COR-L47 (cell line): ENCODE results near the gene DRD3.

Experiments
- DNase-seq: peaks from one replicate; lab custom pipeline; 2025; lab: John Stamatoyannopoulos, UW

Gene DRD3

GRCh38 chr3:114178770-114179368, at the start of gene DRD3:
Gene DRD3, minus strand, starts transcription at chr3:114179052. Its CDS starts 7,060 bp downstream, at chr3:114171992.
- DNase-seq = no peak

- DNase-seq = no peak
Measured at GRCh38 chr3:114227076-114227475, 48.2 kb upstream of the DRD3 start.

- no peak for DNase-seq
Measured at GRCh38 chr3:114226313-114226712, 47.5 kb upstream of the DRD3 start.

- no peak for DNase-seq
Measured at GRCh38 chr3:114223143-114223542, 44.3 kb upstream of the DRD3 start.

DNA sequence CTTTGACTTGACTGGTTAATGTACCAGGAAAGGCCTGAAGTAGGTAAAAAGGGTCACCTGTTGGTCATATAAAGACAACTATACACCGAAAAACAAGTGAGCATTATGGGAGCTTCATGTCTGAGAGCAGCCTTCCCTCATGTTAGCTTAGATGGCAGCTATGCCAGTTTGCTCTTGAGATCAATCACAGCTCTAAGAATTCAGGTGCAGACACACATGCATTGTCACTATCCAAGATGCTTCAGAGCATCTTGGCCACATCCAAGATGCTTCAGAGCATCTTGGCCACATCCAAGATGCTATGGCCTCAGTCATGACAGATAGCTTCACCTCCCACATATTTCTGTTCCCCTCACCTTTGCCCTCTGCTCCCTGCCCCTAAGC, 43.0 kb upstream of the DRD3 start:
- no peak for DNase-seq

GRCh38 chr3:114221165-114221880, 42.5 kb upstream of the DRD3 start:
- no peak for DNase-seq

DNA sequence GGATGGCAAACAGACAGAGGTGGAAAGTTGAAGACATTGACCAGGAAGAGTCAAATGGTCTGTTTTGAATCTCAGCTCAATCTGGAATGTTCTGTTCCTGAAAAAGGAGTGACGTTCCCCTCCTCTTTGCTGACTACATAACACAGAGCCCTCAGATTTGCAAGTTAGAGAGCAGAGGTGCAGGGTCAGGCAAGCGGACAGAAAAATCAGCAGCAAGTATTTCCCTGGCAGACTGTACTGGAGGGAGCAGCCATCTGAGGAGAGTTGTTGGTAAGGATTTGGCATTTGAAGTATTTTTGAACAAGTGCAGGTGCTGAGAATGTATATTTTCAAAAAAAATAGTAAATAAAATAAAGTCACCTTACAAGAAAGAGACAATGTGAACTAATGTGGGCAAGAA, 40.9 kb upstream of the DRD3 start:
- DNase-seq = no peak

DNA sequence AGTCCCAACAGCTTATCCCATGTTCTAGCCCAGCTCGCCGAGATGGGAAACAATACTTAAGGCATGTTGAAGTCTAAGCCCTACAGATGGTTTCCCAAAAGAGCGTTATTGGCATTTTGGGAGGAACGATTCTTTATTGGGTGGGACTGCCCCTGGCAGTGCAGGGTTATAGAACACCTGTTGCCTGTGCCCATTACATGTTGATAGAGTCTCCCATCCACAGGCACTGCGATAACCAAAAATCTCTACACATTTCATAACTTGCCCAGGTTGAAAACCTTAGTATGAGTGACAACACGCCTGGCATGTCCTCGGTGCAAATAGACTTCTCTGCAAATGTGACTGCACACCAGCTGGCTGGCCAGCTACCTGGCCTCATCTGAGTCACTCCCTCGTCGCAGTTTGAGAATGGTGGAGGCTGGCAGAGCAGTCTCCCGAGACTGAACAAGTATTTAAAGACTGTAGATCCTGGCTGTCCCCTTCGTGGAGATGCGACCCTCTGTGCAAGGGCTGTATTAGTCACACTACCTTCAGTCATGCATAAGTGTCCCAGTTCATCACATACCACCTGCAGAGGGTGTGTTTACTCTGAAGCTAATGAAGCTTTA, 39.8 kb upstream of the DRD3 start:
- no peak for DNase-seq

DNA sequence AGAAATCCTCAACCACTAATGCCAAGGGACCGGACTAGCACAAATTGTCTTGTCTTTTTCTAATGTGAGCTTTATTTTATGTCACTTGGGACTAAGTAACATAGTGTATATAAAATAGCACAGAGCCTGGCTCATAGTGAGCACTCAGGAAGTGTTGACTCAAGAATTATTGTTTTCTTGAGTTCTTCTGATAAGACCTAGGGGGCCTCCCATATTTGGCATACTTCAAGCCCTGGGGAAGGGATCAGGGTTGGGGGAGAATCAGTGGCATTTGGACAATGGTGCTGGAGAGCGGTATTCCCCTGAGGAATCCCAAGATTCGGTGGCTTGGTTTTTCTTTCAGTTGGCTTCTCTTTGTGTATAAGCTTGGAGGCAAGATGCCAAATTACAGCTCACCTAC, 39.2 kb upstream of the DRD3 start:
- no peak for DNase-seq

GRCh38 chr3:114217266-114217665, 38.4 kb upstream of the DRD3 start:
- DNase-seq = peak; percentile 5

GRCh38 chr3:114216186-114216970, 37.5 kb upstream of the DRD3 start:
- no peak for DNase-seq

- DNase-seq = no peak
Measured at GRCh38 chr3:114214542-114215341, 35.9 kb upstream of the DRD3 start.

DNA sequence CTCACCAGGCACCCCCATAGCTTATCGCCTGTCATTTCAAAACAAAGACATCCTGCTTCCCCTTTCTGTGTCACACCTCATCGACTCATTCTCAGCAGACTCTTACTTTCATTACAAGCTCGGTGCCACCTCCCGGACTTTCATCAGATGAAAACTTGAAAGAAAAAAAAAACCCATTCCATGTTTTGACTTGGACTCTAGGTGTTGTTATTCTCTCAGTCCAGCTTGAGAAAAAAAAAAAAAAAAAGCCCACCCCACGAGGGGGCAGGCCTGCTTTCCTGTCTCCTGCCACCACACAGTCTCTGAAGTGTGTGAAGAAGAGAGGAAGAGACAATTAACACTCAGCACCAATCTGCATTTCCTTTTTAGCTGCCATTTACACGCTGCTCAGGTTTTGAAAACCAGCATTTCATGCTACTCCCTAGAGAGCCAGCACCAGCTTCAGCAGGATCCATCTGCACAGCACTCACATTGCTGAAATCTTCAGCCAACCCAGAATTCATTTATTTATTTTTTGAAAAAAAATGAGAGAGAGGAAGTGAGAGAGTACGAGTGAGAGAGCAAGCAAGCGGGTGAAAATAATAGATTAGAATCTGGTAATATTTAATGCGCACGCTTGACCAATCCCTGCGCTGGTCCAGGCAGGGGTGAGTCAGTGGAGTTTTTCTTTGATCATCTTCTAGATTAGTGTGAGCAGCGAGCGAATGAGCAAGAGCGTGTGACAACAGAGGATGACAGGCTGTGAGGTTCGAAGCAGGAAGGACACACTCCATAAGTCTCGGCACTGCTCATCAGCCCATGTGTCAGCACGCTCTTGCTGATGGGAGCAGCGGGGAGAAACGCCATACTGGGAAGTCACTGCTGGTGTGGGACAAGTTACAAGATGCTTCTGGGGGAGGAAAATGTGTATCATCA, 35.0 kb upstream of the DRD3 start:
- no peak for DNase-seq

GRCh38 chr3:114213292-114213626, 34.4 kb upstream of the DRD3 start:
- DNase-seq = no peak

DNA sequence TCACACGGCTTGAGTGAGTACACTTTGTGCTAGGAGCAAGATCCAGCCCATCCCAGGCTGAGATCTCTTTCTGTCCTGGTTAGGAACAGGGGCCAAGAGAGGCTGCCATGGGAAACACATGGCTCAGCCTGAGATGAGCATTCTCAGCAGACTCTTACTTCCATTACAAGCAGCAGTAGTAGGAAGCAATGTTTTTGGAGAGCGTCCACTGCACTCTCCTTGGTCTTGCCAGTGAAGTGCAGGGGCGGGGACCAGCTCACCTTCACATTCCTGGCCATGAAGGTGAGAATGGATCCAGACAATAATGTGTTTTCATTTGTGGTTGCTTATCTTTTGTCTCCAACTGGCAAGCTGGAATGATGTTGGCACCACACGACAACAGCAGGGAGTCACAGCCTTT, 33.8 kb upstream of the DRD3 start:
- no peak for DNase-seq

- no peak for DNase-seq
Measured at GRCh38 chr3:114207768-114208167, 28.9 kb upstream of the DRD3 start.

DNA sequence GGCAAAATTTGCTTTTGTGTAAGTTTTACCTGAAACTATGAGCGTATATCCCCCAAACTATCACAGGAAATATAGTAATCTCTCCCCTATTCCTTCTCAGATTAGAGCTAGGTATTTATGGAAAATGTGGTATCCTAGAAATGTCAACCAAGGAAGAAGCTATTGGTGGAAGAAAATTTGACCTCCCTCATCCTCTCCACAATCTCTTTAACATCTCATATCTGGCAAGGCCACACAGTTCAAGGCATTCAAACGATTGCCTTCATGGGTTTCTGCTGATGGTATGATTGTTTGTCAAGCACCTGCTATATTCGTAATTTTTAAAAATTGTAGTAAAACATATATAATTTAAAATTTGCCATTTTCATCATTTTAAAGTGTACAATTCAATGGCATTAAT, 27.5 kb upstream of the DRD3 start:
- DNase-seq = no peak

DNA sequence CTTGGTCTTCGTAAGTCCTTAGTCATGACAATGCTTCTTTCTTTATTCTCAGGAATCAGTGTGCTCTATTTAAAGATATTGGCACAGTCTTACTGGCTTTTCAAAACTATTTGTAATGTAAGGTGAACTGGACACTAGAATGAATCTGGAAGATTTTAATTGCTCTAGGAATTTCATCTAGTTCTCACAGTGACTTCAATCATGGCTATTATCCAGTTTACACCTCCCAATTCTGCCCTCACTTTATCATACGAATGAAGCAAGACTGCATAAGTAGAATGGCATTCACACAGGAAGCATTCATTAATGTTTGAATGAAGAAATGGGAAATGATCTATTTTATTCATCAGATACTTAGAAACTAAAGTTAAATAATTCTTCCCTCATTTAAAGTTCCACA, 26.7 kb upstream of the DRD3 start:
- no peak for DNase-seq

- no peak for DNase-seq
Measured at GRCh38 chr3:114194750-114195149, 15.9 kb upstream of the DRD3 start.

GRCh38 chr3:114192136-114192535, 13.3 kb upstream of the DRD3 start:
- DNase-seq = peak; percentile 31

DNA sequence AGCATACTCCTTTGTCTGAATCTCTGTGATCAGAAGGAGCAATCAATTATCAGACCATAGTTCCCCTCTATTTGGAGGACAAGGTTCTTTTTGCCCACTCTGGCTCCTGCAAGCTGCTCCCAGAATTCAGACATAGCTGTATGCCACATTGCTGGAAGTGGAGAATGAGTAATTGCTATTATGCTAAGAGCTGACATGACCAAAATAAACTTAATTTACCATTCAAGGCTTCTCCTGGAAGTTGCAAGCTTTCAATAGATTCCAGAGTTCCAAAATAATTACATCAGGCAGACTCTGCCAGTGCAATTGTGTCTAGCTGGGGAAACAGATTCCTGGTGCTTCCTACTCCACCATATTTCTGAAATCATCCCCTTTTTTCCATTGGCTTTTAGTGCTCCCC, 7.6 kb upstream of the DRD3 start:
- no peak for DNase-seq
